Heart left ventricle (tissue), 13 donors: Measurements from ENCODE around the gene MICALL1.

Experiments
- POLR2A ChIP-seq, 2 donors: fragments of 450-650 bp; IDR thresholded peaks; one replicate each; pipeline ENCODE4 v1.6.1; 2017; ENCODE audit warnings: antibody characterized with exemption in 2 of 2, mild to moderate bottlenecking in 2 of 2, moderate library complexity in 2 of 2
- TF ChIP-seq, protein P1 (sequence below), 12 donors: fragments of 200-600 bp; sonication (generic) in 4 of 12; IDR thresholded peaks; one replicate each; pipeline versions ENCODE4 v1.5.0 to v1.8.0; 2018 to 2022; ENCODE audit warnings: antibody characterized with exemption in 12 of 12, mild to moderate bottlenecking in 5 of 12
- donor health status: ischemic (EF 13 %, LVEDD 7.1; RV severe dilation, severe dysfunction).
- donor health status: DM: no; HTN: yes; CAD: no.
- donor health status: DM: no; HTN: no; CAD: no.
- donor health status: ischemic (EF 25% LVEDD 6.9; RV normal size, moderate dysfunction).
- donor health status: ischemic (EF 25% LVEDD 5.7; RV mildly dilated, moderate dysfunction).
- donor health status: ischemic (EF 35%, LVEDD 5.7; RV mildly dilated, moderate dysfunction).
- donor health status: nonischemic (EF 11% LVEDD 7.7; RV severe dilation, severe dysfunction).
- donor health status: DM: yes; HTN: yes; CAD: no.
- donor health status: PGD.
- donor health status: ischemic (EF 29% LVEDD 5.4; RV normal size, mild dysfunction).
- donor health status: nonischemic (EF 23%, LVEDD 6.1; RV moderate dilation, normal function).

DNA sequence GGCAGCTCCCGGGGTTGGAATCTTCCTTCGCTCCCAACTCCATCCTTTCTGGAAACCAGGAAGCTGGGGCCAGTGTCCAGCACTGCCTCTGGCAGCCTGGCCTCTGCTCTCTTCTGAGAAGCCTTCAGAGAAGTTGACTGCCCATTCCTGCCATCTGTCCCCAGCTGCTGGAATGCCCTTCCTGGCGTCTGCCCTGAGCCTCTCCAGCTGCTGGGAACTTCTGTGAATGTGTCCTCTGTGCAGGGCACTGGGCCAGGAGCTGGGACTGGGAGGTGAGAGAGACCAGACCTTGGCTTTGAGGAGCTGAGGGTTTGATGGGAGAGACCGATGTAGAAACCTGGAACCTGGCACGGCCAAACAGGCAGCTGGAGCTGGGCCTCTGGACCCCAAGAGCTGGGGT, 84.2 kb downstream of the MICALL1 start:
- TF ChIP-seq, protein P1, sequence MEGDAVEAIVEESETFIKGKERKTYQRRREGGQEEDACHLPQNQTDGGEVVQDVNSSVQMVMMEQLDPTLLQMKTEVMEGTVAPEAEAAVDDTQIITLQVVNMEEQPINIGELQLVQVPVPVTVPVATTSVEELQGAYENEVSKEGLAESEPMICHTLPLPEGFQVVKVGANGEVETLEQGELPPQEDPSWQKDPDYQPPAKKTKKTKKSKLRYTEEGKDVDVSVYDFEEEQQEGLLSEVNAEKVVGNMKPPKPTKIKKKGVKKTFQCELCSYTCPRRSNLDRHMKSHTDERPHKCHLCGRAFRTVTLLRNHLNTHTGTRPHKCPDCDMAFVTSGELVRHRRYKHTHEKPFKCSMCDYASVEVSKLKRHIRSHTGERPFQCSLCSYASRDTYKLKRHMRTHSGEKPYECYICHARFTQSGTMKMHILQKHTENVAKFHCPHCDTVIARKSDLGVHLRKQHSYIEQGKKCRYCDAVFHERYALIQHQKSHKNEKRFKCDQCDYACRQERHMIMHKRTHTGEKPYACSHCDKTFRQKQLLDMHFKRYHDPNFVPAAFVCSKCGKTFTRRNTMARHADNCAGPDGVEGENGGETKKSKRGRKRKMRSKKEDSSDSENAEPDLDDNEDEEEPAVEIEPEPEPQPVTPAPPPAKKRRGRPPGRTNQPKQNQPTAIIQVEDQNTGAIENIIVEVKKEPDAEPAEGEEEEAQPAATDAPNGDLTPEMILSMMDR (IDR thresholded peaks at IDR 0.05), result no peak
- no peak for TF ChIP-seq POLR2A (IDR thresholded peaks at IDR 0.05)
